Mucosa of rectum (tissue), 2 donors: ENCODE results near the gene LMBRD1.

Experiments
- H3K27ac ChIP-seq, 2 donors: one replicate each; pipeline ENCODE4 v1.7.0; 2013; ENCODE audit warnings: inconsistent platforms in 2 of 2, low read depth in 2 of 2, low read length in 2 of 2
- H3K27me3 ChIP-seq, 2 donors: one replicate each; pipeline ENCODE4 v1.7.0; 2013; ENCODE audit warnings: low read length in 2 of 2; ENCODE audit not compliant: control insufficient read depth in 2 of 2, insufficient read depth in 2 of 2
- H3K36me3 ChIP-seq, 2 donors: one replicate each; pipeline ENCODE4 v1.7.0; 2013; ENCODE audit warnings: low read length in 2 of 2; ENCODE audit not compliant: control insufficient read depth in 2 of 2, insufficient read depth in 2 of 2
- H3K4me1 ChIP-seq, 2 donors: one replicate each; pipeline ENCODE4 v1.7.0; 2013; ENCODE audit warnings: low read length in 2 of 2, mild to moderate bottlenecking in 1 of 2; ENCODE audit not compliant: control insufficient read depth in 2 of 2, insufficient read depth in 2 of 2
- H3K4me3 ChIP-seq, 2 donors: one replicate each; pipeline ENCODE4 v1.7.0; 2013; ENCODE audit warnings: low read length in 2 of 2
- H3K9ac ChIP-seq, 2 donors: one replicate each; pipeline ENCODE4 v1.7.0; 2013; ENCODE audit warnings: low read length in 2 of 2, low read depth in 1 of 2, mild to moderate bottlenecking in 1 of 2
- H3K9me3 ChIP-seq, 2 donors: one replicate each; pipeline ENCODE4 v1.7.0; 2013; ENCODE audit warnings: low read length in 2 of 2; ENCODE audit not compliant: control insufficient read depth in 2 of 2
- donor health status: healthy.
- donor health status: Normal muscosa, but diverticular disease.

The LMBRD1 gene

DNA sequence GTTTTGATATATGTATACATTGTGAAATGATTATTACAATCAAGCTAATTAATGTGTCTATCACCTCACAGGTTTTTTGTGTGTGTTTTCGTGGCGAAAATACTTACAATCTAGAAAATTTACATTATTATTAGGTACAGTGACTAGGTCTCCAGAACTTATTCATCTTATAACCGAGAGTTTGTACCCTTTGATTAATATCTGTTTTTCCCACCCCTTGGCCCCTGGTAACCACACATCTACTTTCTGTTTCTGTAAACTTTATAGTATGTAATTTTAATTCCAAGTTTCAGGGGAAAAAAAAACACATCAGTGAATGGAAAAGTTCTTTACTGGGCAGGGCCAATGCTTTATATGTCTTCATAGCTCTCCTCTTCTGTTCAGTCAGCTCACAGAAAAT, 131.4 kb downstream of the LMBRD1 start:
- Histone ChIP-seq H3K9me3 (no peaks in the 10 kb centered on the region), H3K4me1 (no peaks in the 10 kb centered on the region), H3K36me3 (no peaks in the 10 kb centered on the region), H3K9ac (no peak overlapping the region), H3K27ac (no peak overlapping the region), H3K4me3 (no peak overlapping the region), H3K27me3 (no peaks in the 10 kb centered on the region)

- Histone ChIP-seq H3K9ac (no peak overlapping the region), H3K4me1 (no peaks in the 10 kb centered on the region), H3K27me3 (no peaks in the 10 kb centered on the region), H3K27ac (no peak overlapping the region), H3K4me3 (no peak overlapping the region), H3K36me3 (no peaks in the 10 kb centered on the region), H3K9me3 (no peaks in the 10 kb centered on the region)
These were observed 132.3 kb downstream of the LMBRD1 start for GRCh38 chr6:69664551-69664950.

- Histone ChIP-seq H3K27me3 (no peaks in the 10 kb centered on the region), H3K36me3 (no peaks in the 10 kb centered on the region), H3K4me3 (no peak overlapping the region), H3K27ac (no peak overlapping the region), H3K9me3 (peaks cover 0 to 2% of the 10 kb centered on the region in 2 donors), H3K9ac (no peak overlapping the region), H3K4me1 (no peaks in the 10 kb centered on the region)
These were observed 133.6 kb downstream of the LMBRD1 start for GRCh38 chr6:69663215-69663614.

DNA sequence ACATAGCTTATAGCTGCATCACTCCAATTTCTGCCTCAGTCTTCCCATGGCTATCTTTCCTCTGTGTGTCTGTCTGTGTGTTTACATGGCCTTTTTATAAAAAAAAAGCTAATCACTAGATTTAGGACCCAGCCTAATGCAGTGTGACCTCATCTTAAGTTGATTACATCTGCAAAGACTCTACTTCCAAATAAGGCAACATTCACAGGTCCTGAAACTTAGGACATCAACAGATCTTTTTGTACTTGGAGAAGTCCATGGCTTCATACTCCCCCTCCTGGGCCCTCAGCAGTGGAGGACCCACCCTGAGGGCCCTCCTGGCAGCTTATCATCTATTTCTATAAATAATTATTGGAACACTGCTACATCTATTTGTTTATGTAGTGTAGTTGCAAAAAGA, 146.1 kb downstream of the LMBRD1 start:
- no peaks in the 10 kb centered on the region for H3K36me3 ChIP-seq
- H3K9ac ChIP-seq, result no peak overlapping the region
- no peaks in the 10 kb centered on the region for H3K27me3 ChIP-seq
- no peaks in the 10 kb centered on the region for H3K4me1 ChIP-seq
- H3K27ac ChIP-seq, result no peak overlapping the region
- H3K4me3 ChIP-seq, result no peak overlapping the region
- H3K9me3 ChIP-seq, result no peaks in the 10 kb centered on the region

GRCh38 chr6:69647726-69648125, 149.1 kb downstream of the LMBRD1 start:
- H3K4me1 ChIP-seq, result no peaks in the 10 kb centered on the region
- H3K9me3 ChIP-seq, result no peaks in the 10 kb centered on the region
- H3K27ac ChIP-seq, result no peak overlapping the region
- no peaks in the 10 kb centered on the region for H3K36me3 ChIP-seq
- H3K9ac ChIP-seq, result no peak overlapping the region
- H3K27me3 ChIP-seq, result no peaks in the 10 kb centered on the region
- H3K4me3 ChIP-seq, result no peak overlapping the region

- no peak overlapping the region for H3K4me3 ChIP-seq
- H3K4me1 ChIP-seq, result no peaks in the 10 kb centered on the region
- no peak overlapping the region for H3K27ac ChIP-seq
- no peak overlapping the region for H3K9ac ChIP-seq
- H3K27me3 ChIP-seq, result no peaks in the 10 kb centered on the region
- H3K36me3 ChIP-seq, result no peaks in the 10 kb centered on the region
- no peaks in the 10 kb centered on the region for H3K9me3 ChIP-seq
These were observed 153.1 kb downstream of the LMBRD1 start for GRCh38 chr6:69643688-69644087.

- no peak overlapping the region for H3K4me3 ChIP-seq
- H3K27me3 ChIP-seq, result no peaks in the 10 kb centered on the region
- no peak overlapping the region for H3K27ac ChIP-seq
- no peak overlapping the region for H3K9ac ChIP-seq
- H3K36me3 ChIP-seq, result no peaks in the 10 kb centered on the region
- no peaks in the 10 kb centered on the region for H3K9me3 ChIP-seq
- H3K4me1 ChIP-seq, result no peaks in the 10 kb centered on the region
These were observed 163.9 kb downstream of the LMBRD1 start for GRCh38 chr6:69632932-69633331.

- Histone ChIP-seq H3K36me3 (no peaks in the 10 kb centered on the region), H3K4me1 (no peaks in the 10 kb centered on the region), H3K9ac (no peak overlapping the region), H3K27ac (no peak overlapping the region), H3K27me3 (no peaks in the 10 kb centered on the region), H3K4me3 (no peak overlapping the region), H3K9me3 (no peaks in the 10 kb centered on the region)
These were observed 165.1 kb downstream of the LMBRD1 start for GRCh38 chr6:69631552-69632346.

DNA sequence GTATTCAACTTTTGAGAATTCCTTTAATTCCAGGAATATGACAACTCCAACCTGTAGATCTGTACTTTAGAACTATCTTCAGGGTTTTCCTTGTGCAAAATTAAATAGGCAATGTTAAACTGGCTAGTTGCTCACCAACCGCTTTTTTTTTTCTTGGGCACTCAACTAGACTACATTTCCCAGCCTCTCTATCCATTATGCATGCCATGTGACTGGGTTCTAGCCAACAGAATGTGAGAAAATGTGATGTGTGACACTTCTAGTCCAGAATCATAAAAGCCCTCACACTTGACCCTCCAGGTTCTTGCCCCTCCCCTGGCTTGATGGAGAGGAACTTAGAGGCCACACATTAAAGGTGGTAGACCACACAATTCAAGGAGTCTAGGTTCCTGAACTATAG, 166.0 kb downstream of the LMBRD1 start:
- Histone ChIP-seq H3K36me3 (no peaks in the 10 kb centered on the region), H3K9me3 (no peaks in the 10 kb centered on the region), H3K27me3 (no peaks in the 10 kb centered on the region), H3K4me1 (no peaks in the 10 kb centered on the region), H3K4me3 (no peak overlapping the region), H3K27ac (no peak overlapping the region), H3K9ac (no peak overlapping the region)

DNA sequence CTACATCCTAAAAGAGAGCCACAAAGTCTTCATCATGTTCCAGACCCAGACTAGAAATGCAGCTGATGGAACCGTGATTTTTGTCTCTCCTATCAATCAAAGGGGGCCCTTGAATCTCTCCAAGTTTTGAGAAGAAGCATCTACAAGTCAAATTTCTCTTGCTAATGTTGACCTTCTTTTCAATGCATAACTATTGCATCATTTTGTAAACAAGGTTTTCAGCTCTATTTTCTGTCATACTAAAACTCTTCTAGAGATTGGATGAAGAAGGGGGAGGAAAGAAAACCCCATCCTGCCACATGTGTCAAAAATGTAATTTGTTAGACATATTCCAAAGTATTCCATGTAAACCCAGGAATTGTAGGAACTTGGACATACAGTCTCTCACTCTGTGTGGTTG, 169.2 kb downstream of the LMBRD1 start:
- Histone ChIP-seq H3K27me3 (no peaks in the 10 kb centered on the region), H3K9me3 (no peaks in the 10 kb centered on the region), H3K9ac (no peak overlapping the region), H3K27ac (no peak overlapping the region), H3K4me3 (no peak overlapping the region), H3K4me1 (no peaks in the 10 kb centered on the region), H3K36me3 (no peaks in the 10 kb centered on the region)
